HTERT RPE-1 (cell line): ENCODE results near the gene CDC37L1.
"Not testable (repeated sequence)": the region's sequence is repeated elsewhere in the genome, so short reads cannot be mapped to it uniquely, and the experiment has no call there.

Experiments used
- in situ Hi-C: fragments of 300-500 bp; cut with MboI; formaldehyde crosslinking; loops from 4 replicates; pipeline ENCODE4 v1.14.3; 2020; ENCODE audit warnings: low sequenced_read_pairs

Gene CDC37L1

DNA sequence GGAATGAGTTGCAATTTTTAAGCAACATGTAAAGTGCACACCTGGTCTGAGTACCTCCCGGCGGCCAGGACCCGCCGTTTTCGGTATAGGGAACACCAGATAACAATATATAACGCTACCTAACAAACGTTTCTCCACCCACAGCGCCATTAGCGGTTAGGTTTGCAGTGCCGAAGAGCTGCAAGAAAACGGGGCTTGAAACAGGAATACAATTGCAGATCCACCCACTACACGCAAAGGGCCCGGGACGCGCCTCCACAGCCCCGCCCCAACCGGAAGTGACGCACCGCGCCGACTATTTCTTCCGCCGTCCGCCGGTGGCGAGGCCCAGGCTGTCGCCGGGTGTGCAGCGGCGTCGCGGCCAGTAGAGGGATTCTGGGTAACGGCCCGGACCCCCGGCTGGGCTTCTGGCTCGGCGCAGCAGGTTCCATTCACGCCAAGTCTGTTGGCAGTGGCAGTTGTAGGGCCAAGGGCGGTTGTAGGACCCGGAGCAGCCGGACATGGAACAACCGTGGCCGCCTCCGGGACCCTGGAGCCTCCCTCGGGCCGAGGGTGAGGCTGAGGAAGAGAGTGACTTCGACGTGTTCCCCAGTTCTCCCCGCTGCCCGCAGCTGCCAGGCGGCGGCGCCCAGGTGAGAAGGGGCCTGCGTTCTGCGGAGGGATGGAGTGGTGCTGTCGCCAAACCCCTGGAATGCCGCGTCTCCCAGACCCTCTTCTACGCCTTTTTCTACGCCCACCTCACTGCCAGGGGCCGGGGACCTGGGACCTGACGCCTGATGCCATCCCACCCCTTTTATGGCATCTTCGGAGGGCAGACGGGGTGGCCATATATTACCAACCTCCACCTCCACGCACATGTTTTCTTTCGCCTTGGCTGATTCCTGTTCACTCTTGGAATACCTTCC is at the start of gene CDC37L1:
Gene CDC37L1 (plus strand): TSS at position 302 of the 905 bp plus-strand sequence. CDS start 199 bp downstream, at position 501.
- in situ Hi-C loops = no loop called here

DNA sequence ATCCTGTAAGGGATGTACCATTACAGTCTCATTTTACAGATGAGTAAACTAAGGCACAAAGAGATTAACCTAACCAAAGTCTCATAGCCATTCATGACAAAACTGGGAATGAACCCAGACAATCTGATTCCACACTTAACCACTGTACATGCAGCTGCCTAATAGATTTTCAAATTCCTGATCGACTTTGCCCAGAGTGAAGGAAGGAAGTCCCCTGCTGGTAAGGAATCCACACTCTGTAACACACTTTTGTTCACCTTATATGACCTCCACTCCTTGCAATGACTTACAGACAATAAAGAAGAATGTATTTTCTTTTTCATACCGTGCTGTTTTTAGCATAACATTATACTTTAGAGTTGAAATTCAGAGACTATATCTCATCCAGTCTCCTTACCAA is 48.5 kb upstream of the CDC37L1 start:
- in situ Hi-C loops = no loop called here

DNA sequence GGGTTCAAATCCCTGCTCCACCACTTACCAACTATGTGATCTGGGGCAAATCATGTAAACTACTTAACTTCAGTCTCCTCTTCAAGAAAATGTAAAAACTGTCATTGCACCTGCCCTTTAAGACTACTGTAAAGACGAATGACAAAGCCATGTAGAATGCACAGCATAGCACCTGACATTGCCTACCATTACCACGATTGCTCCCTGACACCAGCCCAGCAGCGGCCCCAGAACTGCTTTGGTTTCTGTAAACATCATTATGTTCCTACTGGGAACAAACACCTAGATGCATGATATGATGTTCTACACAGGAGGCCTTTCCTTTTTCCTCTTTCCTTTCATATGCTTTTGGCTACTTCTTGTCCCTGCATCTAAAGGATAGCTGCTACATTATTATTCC is 40.4 kb upstream of the CDC37L1 start:
- in situ Hi-C loops = no loop called here

DNA sequence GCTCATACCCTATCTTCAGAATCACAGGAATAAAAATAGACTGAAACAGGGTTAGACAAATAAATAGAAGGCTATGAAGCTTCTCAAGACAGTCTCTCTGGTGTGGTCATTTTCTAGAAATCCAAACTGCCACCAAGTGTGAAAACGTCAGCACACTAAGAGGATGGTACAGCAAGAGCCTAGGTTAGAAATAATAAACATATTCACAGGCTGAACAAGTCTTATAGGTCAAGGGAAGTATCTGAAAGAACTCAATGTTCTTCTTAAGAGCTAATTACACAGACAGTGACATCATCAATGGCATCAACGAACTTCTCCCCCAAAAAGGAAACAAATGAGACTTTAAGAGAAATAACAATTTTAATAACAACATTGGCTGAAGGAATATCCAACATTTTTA is 39.9 kb upstream of the CDC37L1 start:
- in situ Hi-C loops = no loop called here

DNA sequence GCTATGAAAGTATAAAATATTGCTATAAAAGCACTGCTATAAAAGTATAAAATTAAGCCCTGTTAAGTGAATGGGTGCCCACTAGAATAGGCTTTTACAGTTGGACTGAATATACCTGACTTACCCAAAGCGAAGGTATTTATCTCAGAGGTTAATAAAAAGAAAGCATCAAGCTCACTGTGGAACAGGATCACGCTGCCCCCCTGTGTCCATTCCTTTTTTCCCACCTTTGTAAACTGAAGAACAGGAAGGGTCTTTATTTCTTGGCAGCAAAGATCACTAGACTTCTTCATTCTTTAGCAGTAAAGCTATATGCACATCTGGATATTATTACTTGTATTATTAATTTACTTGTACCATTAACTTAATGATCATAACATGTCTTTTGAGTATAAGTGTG is 39.3 kb upstream of the CDC37L1 start:
- in situ Hi-C loops = no loop called here

DNA sequence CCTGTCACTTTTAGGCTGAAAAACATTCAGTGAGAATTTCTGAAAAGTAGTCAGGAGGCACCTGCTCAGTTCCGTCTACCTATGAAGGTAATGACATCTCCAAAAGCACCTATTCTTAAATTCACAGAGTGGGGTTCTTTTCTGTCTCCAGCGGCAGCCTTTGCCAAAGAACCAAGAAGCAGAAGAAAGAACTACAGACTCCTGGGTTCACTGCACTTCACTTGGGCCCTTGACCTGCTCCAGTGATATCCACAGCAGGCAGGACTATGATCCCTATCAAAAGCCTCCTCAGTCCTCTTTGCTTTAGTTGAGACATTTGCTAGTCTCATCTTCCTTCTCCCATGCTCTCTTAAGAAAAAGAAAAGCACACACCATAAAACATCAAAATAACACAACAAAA is 37.0 kb upstream of the CDC37L1 start:
- in situ Hi-C loops = no loop called here

DNA sequence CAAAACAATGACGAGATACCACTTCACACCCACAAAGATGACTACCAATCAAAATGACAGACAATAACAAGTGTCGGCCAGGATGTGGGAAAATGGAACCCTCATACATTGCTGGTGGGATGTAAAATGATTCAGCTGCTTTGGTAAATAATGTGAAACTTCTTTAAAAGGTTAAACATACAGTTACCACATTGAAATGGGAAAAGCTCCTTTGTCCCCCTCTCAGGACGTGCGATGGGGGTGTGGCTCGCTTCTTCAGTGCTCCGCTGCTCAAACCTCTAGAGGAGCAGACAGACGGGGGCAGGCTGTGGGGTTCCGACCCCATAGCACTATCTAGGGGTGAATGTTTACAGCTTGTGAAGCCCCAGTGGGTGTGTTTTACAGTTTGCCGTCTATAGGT is 25.3 kb upstream of the CDC37L1 start:
- in situ Hi-C loops = no loop called here

DNA sequence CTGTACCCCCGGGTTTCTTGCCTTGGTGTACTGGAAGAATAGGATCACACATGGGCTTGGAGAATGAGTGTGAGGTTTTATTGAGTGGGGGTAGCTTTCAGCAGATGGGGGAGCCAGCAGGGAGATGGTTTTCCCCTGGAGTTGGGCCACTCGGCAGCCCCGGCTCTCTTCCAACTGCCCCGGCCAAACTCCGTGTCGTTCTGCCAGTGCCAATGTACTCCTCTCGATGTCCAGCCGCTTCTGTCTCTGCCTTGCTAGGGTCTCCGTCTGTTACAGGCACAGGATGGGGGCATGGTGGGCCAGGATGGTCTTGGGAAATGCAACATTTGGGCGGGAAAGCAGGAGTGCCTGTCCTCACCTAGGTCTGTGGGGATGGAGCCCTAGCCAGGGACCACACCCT is 24.8 kb upstream of the CDC37L1 start:
- in situ Hi-C loops = no loop called here

DNA sequence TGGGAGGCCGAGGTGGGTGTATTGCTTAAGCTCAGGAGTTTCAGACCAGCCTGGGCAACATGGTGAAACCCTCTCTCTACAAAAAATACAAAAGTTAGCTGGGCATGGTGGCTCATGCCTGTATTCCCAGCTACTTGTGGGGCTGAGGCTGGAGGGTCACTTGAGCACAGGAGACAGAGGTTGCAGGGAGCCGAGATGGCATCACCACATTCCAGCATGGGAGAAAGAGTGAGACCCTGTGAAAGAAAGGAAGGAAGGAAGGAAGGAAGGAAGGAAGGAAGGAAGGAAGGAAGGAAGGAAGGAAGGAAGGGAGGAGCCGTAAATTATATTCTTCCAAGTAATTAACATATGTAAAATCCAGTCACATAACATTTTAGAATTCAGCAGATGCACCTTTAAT is 23.2 kb upstream of the CDC37L1 start:
- in situ Hi-C loops = not testable (repeated sequence)

DNA sequence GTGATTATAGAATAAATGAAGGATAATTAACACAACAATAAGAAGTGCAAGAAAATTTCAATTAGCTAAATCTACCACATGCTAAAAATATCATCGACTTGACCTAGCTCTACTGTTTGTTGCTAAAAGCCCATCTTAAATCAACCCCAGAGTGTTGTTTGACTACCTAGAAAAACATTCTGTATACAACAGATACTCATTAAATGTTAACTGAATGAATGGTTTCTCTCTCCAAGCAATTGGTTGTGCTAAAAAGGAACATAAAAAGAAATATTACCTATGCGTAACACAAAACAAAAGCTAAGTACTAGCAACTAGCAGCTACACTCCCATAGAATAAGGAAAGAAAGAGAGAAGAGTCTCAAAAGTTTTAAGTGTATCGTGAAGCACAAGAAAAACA is 22.7 kb upstream of the CDC37L1 start:
- in situ Hi-C loops = no loop called here

DNA sequence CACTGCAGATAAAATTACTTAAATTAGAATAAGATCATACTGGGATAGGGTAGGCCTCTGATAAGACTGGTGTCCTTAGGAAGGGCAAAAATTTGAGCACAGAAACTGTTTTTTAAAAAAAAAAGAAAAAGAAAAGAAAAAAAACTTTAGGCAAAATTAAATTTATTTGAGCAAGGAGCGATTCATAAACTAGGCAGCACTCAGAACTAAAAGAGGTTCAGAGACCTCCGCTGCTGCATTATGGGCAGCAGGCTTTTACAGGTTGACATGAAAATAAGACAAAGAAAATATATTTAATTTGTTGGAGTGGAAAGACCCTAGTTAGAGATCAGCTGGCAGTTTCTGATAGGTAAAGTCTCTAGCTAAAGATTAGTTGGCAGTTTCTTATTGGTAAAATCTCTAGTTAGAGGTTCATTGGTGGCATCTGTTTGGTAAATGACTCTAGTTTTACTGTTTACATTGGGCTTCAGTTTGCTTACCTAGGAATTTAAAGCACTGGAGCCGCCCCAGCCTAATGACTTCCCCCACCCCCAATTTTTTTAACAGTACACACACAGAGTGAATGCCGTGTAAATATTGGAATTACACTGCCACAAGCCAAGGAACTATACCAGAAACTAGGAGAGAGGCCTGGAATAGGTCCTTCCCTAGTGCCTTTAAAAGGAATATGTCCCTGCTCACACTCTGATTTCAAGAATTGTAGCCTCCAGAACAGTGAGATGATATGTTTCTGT is 21.8 kb upstream of the CDC37L1 start:
- in situ Hi-C loops = no loop called here

DNA sequence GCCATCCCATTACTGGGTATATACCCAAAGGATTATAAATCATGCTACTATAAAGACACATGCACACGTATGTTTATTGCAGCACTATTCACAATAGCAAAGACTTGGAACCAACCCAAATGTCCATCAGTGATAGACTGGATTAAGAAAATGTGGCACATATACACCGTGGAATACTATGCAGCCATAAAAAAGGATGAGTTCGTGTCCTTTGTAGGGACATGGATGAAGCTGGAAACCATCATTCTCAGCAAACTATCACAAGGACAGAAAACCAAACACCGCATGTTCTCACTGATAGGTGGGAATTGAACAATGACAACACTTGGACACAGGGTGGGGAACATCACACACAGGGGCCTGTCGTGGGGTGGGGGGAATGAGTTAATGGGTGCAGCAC is 18.7 kb upstream of the CDC37L1 start:
- in situ Hi-C loops = not testable (repeated sequence)

DNA sequence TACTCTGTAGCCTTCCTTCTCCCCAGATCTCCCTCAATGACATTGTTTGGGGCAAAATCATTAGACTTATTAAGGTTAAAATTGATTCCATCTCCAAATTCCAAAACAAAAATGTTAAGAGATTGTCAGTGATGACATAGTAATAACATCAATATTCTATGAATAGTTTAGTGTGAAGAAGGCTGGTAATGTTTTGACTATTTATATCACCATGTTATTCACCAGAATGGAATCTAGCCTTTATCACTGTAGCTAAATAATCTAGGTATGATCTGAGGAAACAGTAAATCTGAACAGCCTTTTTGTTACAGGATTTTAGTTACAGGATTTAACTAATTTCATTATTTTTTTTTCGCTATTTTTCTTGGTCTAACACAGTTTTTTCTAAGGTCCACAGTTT is 18.2 kb upstream of the CDC37L1 start:
- in situ Hi-C loops = no loop called here

DNA sequence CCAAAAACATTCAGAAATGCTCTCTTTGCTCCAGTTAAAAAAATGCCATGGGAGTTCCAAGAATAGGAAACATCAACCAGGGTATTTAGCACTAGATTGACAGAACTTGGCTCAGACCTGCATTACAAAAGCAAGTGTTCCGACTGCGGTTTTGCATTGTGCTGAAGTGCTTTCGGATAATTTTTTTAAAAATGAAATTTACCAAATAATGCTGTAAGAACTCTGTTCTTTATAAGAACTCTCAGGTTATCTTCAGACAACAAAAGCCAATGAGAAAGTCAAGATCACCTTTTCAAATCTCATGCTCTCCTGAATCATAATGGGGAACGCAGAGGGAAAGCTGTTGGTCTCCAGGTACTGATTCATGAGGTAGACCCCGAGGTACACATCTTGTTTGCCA is 17.8 kb upstream of the CDC37L1 start:
- in situ Hi-C loops = no loop called here

DNA sequence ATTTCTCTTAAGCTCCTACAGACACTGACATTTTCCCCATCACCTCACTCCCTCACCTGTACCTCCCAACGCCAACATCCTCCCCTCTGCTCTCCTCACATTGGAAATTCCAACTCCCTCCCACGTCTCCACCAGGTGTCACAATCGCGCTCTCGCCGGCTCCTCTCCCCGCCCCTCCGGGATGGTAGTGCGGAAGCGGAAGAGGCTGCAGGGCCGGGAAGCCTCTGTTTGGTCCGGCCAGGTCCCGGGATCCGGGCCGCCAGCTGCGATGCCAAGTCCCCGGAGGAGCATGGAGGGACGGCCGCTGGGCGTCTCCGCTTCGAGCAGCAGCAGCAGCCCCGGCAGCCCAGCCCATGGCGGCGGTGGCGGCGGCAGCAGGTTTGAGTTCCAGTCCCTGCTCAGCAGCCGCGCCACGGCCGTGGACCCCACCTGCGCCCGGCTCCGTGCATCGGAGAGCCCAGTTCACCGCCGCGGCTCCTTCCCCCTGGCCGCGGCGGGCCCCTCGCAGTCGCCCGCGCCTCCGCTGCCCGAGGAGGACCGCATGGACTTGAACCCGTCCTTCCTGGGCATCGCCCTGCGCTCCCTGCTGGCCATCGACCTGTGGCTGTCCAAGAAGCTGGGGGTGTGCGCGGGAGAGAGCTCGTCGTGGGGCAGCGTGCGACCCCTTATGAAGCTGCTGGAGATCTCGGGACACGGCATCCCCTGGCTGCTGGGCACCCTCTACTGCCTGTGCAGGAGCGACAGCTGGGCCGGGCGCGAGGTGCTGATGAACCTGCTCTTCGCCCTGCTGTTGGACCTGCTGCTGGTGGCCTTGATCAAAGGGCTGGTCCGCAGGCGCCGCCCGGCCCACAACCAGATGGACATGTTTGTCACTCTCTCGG is 17.0 kb upstream of the CDC37L1 start, which contains the start of gene PLPP6:
Gene PLPP6 (plus strand): TSS at position 187 of the 881 bp plus-strand sequence. CDS start 82 bp downstream, at position 269.
- in situ Hi-C loops = no loop called here

DNA sequence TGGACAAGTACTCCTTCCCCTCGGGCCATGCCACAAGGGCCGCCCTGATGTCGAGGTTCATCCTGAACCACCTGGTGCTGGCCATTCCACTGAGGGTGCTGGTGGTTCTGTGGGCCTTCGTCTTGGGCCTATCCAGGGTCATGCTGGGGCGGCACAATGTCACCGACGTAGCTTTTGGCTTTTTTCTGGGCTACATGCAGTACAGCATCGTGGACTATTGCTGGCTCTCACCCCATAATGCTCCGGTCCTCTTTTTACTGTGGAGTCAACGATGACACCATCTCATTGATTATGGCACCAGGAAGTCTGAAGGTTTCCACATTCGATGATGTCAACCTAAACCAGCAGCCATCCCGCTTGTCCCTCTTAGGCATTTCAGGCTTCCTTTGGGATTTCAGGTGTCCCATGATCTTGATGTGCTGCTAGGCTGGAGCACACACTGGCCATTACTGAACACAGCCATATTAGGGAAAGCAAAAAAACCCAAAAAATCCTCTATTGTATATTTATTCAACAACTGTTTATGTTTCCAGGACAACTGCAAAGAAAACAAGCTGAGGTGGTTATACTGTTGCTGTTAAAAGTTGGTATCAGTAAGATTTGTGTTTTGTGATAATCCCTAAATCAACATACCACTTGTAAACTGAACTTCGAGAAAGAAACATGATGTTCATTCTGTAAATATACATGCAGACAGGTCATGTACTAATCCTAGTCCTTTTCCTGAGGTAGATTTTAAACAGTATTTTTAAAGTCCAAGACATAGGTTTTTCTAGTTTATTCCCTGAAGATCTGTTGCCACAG is 16.2 kb upstream of the CDC37L1 start:
- in situ Hi-C loops = no loop called here

DNA sequence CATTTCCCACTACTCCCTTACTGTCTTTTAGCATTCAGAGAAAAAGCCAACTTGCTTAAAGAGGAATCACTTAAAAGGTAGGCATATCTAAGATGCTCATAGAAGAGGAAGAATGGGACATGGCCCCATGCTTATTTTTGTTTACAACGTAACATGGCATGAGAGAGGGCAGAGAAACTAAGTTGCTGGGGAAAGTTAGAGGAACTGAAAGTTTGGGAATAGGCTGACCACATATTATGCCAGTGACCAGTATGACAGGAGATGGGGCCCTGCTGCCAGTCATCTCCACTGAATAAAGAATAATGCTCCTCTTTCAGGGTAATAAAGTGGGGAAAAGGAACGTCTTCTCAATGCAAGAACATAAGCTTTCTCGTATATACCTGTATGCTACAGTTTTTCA is 15.4 kb upstream of the CDC37L1 start:
- in situ Hi-C loops = no loop called here

DNA sequence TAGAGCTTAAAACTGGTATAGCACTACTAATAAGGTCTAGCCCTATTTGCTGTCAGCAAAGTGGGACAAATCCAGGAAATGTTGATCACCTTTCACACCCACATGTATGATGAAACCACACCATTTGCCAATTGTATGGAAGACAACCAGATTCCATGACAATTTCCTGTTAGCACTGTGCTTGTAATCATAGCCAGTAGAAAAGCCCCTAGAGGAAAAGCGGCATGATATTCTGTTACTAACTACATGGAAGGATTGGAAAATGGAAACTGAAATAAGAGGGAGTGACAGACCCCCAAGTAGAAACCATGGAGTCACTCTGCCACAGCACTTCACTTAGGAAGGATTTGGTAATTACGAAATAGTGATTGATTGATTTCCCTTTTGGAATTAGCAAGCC is 14.0 kb upstream of the CDC37L1 start:
- in situ Hi-C loops = no loop called here

DNA sequence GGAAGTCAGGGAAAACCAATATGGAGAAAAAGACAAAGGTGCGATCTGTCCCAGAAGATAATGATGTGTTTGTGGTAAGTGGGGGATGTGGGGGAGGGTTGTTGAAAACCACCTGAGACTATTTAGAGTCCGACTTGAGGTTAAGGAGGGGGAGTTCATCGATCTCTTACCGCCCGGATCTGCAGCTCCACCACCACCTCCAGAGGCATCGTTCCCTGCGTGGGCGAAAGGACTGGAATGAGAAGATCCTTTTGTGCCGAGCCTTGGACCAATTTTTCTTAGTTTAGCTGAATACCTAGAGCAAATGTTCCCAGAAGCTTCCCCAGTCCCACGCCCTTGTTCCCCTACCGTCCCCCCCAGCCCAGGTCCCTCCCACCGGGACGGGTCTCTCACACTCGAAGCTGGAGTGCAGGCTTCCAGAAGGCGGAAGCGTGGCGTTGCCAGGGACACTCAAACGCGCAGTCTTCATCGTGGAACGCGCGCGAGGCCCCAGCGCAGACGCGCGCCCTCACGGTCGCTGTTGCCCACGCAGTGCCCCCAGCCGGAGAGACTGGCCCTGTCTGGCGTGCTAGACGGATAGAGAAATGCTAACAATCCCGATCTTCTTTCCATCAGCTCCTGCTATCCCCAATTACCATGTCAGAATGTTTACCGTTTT is 13.2 kb upstream of the CDC37L1 start, which contains the start of gene SPATA6L:
Gene SPATA6L (minus strand): TSS at position 439 of the 658 bp plus-strand sequence. CDS start 230 bp downstream, at position 209.
- in situ Hi-C loops = no loop called here

DNA sequence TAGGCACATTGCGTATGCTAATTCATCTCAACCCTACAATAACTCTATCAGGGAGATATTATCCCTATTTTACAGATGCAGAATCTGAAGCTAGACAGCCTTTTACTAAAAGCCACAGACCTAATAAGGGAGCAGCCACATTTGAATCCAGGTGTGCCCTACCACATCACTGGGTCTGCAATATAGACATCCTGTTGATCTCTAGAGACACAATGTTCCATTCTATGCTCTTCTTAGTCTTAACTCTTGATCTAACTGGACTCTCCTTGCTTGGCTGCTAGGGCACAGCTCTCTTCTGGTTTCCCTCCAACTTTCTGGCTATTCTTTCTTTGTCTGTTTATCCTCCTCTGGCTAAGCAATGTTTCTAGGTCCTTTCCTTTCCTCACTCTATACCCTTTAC is 11.7 kb upstream of the CDC37L1 start:
- in situ Hi-C loops = no loop called here
